GM12891 (cell line): ENCODE measurements around the gene MSI2.

Source experiments
- PAX5 ChIP-seq: IDR thresholded peaks from 2 replicates; pipeline ENCODE4 v1.6.1; 2011; ENCODE audit warnings: low read length, moderate library complexity, mild to moderate bottlenecking; ENCODE audit not compliant: insufficient read depth, severe bottlenecking
- POLR2A ChIP-seq: IDR thresholded peaks from 2 replicates; pipeline ENCODE4 v1.6.1; 2011; ENCODE audit warnings: low read depth, low read length, control low read depth
- POLR2AphosphoS5 ChIP-seq: IDR thresholded peaks from 2 replicates; pipeline ENCODE4 v1.6.1; 2011; ENCODE audit warnings: low read depth, low read length, control low read depth
- SPI1 ChIP-seq: IDR thresholded peaks from 2 replicates; pipeline ENCODE4 v1.6.1; 2011; ENCODE audit warnings: low read depth, low read length, control low read depth
- TAF1 ChIP-seq: IDR thresholded peaks from 2 replicates; pipeline ENCODE4 v1.6.1; 2011; ENCODE audit warnings: low read depth, low read length, control low read depth

GRCh38 chr17:57323391-57323790, 67.1 kb downstream of the MSI2 start:
- TF ChIP-seq POLR2AphosphoS5 (no peak), POLR2A (no peak), TAF1 (no peak), PAX5 (no peak), SPI1 (no peak)
